Calu3 (cell line): Measurements from ENCODE around the gene CHD2. TPM values are rescaled to one million over a fixed set of nuclear protein-coding genes. Genes with fewer than 3 reads are reported as not detected.

Experiments
- BruUV-seq: library from RNA; stranded (reverse); fragments of 400-500 nt; replicated peaks from 2 replicates; lab custom pipeline; 2021; lab: Mats Ljungman, UMichigan
- CTCF ChIA-PET: fragments of 300-600 bp; sonication (Branson Sonifier 250); formaldehyde crosslinking; loops from one replicate; lab custom pipeline; 2022; ENCODE audit warnings: antibody characterized with exemption; lab: Charles Lee
- DNase-seq: peaks from one replicate; pipeline ENCODE4 v3.0.0; 2022
- H3K27ac Mint-ChIP-seq: one replicate; pipeline ENCODE4 v1.8.0; 2022; ENCODE audit warnings: mixed read lengths; ENCODE audit not compliant: unreplicated experiment
- H3K27me3 Mint-ChIP-seq: one replicate; pipeline ENCODE4 v1.8.0; 2022; ENCODE audit warnings: mixed read lengths; ENCODE audit not compliant: unreplicated experiment
- H3K36me3 Mint-ChIP-seq: one replicate; pipeline ENCODE4 v1.8.0; 2022; ENCODE audit warnings: mild to moderate bottlenecking, moderate library complexity, mixed read lengths; ENCODE audit not compliant: insufficient read depth, unreplicated experiment
- H3K4me1 Mint-ChIP-seq: one replicate; pipeline ENCODE4 v1.8.0; 2022; ENCODE audit warnings: mild to moderate bottlenecking, low read depth, mixed read lengths; ENCODE audit not compliant: unreplicated experiment
- H3K4me3 Mint-ChIP-seq: one replicate; pipeline ENCODE4 v1.8.0; 2022; ENCODE audit warnings: mild to moderate bottlenecking, low read depth, moderate library complexity, mixed read lengths; ENCODE audit not compliant: unreplicated experiment
- H3K9me3 Mint-ChIP-seq: one replicate; pipeline ENCODE4 v1.8.0; 2022; ENCODE audit warnings: low read depth, mixed read lengths; ENCODE audit not compliant: unreplicated experiment
- CTCF ChIP-seq: fragments of 200-600 bp; IDR thresholded peaks from one replicate; pipeline ENCODE4 v1.8.0; 2022; ENCODE audit warnings: antibody characterized with exemption; ENCODE audit not compliant: unreplicated experiment
- intact Hi-C: fragments of 100-400 bp; cut with micrococcal nuclease; formaldehyde crosslinking; loops from one replicate; pipeline ENCODE4 v1.10.0; 2022; ENCODE audit not compliant: unreplicated experiment
- total RNA-seq: library from RNA; stranded (reverse); gene quantifications from 2 replicates; pipeline ENCODE4 v1.2.3, GENCODE V29; 2022

Gene CHD2
- total RNA-seq, 1 experiment from 2014 or later, result 140 TPM

DNA sequence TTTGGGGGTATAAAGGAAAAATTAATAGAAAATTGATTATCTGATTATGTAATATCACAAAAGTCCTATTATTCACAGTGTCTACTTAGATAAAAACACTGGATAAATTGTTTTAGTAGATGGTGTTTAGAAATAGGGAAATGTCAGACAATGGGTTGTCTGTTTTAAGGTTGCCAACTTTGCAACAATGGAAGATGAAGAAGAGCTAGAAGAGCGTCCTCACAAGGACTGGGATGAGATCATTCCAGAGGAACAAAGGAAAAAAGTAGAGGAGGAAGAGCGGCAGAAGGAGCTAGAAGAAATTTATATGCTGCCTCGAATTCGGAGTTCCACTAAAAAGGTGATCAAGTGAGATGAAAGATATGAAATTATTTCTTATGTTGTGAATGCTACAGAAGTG, 84.0 kb downstream of the CHD2 start:
- BruUV-seq, result no TSS peak
- H3K4me3 Mint-ChIP-seq, result no peak overlapping the region
- DNase-seq, result no peak
- peaks cover 55% of the 10 kb centered on the region for H3K36me3 Mint-ChIP-seq
- no peak for TF ChIP-seq CTCF
- peaks cover 6% of the 10 kb centered on the region for H3K4me1 Mint-ChIP-seq
- intact Hi-C loops, result no loop called here
- no peaks in the 10 kb centered on the region for H3K27me3 Mint-ChIP-seq
- H3K27ac Mint-ChIP-seq, result peak overlapping the region; percentile 58
- no peaks in the 10 kb centered on the region for H3K9me3 Mint-ChIP-seq
- CTCF ChIA-PET, result interaction anchor here (1.0 kb wide), 1 partner anchor 83 kb away, joined by 3 read pairs; no protein-coding TSS in a partner anchor

DNA sequence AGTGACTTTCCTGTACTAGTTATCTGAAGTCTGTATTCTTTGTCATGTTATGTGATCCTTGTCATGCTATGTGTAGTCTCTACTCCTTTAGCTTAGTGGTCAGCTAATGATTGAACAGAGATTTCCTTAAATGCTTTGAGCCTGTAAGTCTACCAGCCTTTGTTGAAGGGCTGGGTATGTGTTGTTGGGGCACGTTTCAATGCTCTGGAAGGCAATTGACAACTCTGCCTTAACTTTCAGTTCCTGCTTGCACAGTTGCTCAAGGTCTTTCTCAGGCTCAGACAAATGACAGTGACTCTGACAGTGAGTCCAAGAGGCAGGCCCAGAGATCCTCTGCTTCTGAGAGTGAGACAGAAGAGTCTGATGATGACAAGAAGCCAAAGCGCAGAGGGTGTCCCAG, 89.3 kb downstream of the CHD2 start:
- no peak for TF ChIP-seq CTCF
- no TSS peak for BruUV-seq
- Mint-ChIP-seq H3K27me3 (no peaks in the 10 kb centered on the region), H3K36me3 (peaks cover 77% of the 10 kb centered on the region), H3K27ac (no peak overlapping the region), H3K4me1 (peaks cover 2% of the 10 kb centered on the region), H3K9me3 (no peaks in the 10 kb centered on the region), H3K4me3 (no peak overlapping the region)
- DNase-seq, result no peak
- intact Hi-C loops, result no loop called here
- CTCF ChIA-PET, result no interaction called here

DNA sequence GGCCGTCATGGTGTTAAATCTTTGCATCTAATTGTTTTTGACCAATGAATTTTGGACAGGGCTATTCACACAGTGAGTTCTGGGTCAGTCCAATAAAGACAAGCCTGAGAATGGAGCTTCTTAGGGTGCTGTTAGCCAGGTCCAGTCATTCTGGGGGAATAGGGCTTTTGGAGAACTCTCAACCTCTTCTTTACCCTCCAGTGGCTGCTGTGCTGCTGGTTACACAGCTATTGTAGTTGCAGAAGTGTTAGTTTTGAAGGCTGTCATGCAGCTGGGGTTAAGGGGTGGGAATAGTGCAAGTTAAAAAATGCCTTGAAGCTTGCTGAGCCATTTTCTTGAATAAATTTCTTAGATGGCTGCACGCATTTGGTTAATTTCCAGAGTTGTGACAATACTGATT, 89.9 kb downstream of the CHD2 start:
- intact Hi-C loops, result no loop called here

DNA sequence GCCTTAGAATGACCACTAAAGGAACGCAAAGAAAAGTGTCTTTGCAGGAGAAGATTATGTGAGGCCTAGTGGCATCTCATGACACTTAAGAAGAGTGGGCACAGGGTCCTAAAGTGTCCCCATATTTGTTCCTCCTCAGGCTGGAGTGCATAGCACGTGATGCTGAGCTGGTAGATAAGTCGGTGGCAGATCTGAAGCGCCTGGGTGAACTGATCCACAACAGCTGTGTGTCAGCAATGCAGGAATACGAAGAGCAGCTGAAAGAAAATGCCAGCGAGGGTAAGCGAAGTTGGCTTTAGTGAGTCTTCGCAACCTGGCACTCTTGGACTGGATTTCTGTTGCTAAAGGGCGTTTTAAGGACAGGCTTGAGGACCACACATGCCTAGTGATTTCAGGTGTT, 92.6 kb downstream of the CHD2 start:
- no peak for TF ChIP-seq CTCF

More for the DNA sequence above, 89.9 kb downstream of the CHD2 start:
- CTCF ChIA-PET, result no interaction called here
- Mint-ChIP-seq H3K4me1 (peaks cover 7% of the 10 kb centered on the region), H3K27me3 (no peaks in the 10 kb centered on the region), H3K27ac (no peak overlapping the region), H3K9me3 (no peaks in the 10 kb centered on the region), H3K4me3 (no peak overlapping the region), H3K36me3 (peaks cover 83% of the 10 kb centered on the region)
- BruUV-seq, result no TSS peak
- no peak for TF ChIP-seq CTCF
- no peak for DNase-seq

More for the DNA sequence above, 92.6 kb downstream of the CHD2 start:
- Mint-ChIP-seq H3K9me3 (no peaks in the 10 kb centered on the region), H3K27me3 (no peaks in the 10 kb centered on the region), H3K36me3 (peaks cover 92% of the 10 kb centered on the region), H3K4me1 (peaks cover 8% of the 10 kb centered on the region), H3K27ac (peak overlapping the region; percentile 27), H3K4me3 (no peak overlapping the region)
- BruUV-seq, result no TSS peak
- no peak for DNase-seq
- intact Hi-C loops, result no loop called here
- CTCF ChIA-PET, result no interaction called here
